GM11168 (cell line): ENCODE data around the gene CRYBA4.
"Not testable (repeated sequence)": the region's sequence is repeated elsewhere in the genome, so short reads cannot be mapped to it uniquely, and the experiment has no call there.

ENCODE experiments used
- in situ Hi-C: fragments of 300-500 bp; cut with MboI; formaldehyde crosslinking; loops from one replicate; pipeline ENCODE4 v1.12.0; 2022; ENCODE audit warnings: low sequenced_read_pairs; ENCODE audit not compliant: unreplicated experiment

CRYBA4 gene

DNA sequence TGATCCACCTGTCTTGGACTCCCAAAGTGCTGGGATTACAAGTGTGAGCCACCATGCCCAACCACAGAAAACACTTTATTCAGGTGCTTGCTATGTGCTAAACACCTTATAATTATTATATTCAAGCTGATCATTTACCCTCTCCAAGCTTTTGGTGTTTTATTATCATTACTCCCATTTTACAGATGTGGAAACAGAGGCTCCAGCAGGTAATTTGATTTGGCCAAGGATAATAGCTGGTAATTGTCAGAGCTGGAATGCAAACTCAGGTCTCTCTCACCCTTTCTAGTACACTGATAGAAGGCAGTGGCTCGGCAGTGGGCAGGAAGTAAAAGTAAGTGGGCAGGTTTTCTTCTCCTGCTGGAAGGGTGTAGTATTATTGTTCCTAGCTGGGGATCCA is 28.0 kb upstream of the CRYBA4 start:
- in situ Hi-C loops = no loop called here

DNA sequence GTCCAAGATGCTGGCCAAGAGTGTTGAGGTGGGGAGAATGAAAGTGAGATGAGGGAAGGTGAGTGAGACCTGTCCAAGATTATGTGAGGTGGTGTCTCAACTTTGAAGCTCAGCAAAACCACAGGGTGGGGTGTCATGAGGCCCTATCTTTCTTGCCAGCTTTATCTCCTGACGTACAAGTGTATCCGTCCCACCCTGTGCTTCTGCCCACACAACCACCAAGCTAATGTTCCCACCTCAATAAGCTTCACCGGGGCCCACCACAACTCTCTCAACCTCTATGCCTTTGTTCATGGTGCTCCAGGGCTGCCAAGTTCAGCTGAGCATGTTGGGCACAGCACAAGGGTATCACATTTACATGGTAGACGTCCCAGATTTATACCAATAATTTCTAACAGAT is 24.7 kb upstream of the CRYBA4 start:
- in situ Hi-C loops = no loop called here

DNA sequence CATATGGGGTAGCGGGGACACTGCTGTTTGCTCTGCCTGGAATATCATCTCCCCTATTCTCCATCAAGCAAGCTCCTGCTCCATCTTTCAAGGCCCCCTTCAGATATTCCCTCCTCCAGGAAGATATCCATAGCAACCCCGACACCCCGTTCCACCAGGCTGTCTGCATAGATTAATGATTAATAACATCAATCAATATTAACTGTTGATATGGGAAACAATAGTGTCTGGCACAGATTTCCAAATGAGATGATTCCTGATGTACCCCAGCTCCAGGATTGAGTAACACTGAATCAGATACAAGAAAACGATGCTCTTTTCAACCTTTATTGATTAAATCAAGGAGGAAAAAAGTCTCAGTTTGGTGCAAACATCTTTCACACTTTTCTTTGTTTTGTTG is 24.3 kb upstream of the CRYBA4 start:
- in situ Hi-C loops = no loop called here

GRCh38 chr22:26599505-26599904 is 22.3 kb upstream of the CRYBA4 start:
- in situ Hi-C loops = no loop called here

DNA sequence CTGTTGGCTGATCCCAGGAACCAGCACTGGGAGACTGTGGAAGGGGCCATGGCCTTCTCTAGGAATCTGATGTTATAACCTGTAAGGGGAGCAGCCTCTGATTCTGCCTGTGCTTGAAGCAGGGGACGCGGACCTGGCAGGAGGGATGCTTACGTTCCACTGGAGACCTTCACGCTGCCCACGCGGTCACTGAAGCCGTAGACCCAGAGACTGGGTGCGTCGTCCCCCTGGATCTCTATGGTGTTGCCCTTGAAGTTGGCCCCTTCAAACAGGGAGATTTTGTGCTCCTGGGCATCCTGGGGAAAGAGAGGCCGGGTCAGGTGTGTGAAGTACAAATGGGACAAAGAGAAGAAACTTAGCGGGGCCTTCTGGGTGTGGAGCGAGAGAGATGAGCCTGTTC is 20.0 kb upstream of the CRYBA4 start:
- in situ Hi-C loops = no loop called here

DNA sequence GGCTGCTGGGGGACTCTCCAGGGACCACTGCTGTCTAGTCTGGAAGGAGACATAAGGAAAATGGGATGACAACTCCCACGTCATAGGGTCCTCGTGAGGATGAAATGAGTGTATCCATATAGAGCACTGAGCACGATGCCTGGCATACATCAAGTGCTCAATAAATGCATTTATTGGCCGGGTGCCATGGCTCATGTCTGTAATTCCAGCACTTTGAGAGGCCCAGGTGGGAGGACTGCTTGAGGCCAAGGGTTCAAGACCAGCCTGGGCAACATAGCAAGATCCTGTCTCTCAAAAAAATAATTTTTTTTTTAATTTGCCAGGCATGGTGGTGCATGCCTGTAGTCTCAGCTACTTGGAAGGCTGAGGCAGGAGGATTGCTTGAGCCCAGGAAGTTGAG is 19.6 kb upstream of the CRYBA4 start:
- in situ Hi-C loops = no loop called here

- in situ Hi-C loops = no loop called here
Measured at GRCh38 chr22:26604368-26604767, 17.4 kb upstream of the CRYBA4 start.

DNA sequence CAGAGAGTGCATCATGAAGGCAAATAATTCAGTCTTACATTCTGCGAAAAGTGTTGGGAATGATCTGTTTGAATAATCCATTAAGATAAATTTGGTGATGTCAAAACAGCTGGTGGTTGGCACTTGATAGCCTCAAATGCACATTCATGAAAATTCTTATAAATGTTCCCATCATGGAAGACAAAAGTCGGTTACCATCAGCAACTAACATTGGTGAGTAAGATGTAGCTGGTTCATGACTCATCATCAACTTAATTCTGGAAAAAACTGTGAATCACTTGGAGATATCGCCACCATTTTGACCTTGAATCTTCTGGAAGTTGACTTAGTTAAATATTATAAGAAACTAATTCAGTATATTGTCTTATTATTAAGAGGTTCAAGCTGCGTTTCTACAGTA is 15.2 kb upstream of the CRYBA4 start:
- in situ Hi-C loops = no loop called here

DNA sequence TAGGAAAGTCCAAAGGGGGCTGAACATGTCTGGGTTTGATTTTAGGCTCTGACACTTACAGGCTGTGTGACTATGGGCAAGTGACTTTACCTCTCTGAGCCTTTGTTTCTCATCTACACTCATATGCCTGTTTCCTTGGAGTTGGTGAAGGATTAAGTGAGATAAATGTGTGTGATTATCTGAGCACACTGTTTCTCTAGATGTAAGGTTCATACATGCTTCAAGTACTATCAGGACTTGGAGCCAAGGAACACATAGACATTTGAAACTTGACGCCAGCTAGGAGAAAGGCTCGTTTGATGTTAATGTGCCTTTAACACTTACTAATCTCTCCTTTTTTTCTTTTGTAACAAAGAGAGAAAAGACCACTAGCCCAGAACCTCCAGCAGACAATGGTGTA is 13.6 kb upstream of the CRYBA4 start:
- in situ Hi-C loops = no loop called here

DNA sequence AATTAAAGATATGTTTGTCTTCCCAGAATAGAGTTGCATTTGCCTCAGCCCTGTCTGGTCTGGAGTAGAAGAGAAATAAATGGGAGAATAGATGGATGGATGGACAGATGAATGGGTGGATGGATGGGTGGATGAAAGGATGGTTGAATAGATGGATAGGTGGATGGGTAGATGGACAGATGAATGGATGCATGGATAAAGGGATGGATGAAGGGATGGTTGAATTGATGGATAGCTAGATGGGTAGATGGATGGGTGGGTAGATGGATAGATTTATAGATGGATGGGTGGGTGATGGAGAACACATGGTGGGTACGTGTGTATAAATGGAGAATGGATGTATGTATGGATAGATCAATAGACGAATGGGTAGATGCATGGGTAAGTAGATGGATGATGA is 12.5 kb upstream of the CRYBA4 start:
- in situ Hi-C loops = no loop called here

GRCh38 chr22:26610072-26610958 is 11.4 kb upstream of the CRYBA4 start:
- in situ Hi-C loops = no loop called here

- in situ Hi-C loops = no loop called here
Measured at GRCh38 chr22:26610996-26611395, 10.8 kb upstream of the CRYBA4 start.

DNA sequence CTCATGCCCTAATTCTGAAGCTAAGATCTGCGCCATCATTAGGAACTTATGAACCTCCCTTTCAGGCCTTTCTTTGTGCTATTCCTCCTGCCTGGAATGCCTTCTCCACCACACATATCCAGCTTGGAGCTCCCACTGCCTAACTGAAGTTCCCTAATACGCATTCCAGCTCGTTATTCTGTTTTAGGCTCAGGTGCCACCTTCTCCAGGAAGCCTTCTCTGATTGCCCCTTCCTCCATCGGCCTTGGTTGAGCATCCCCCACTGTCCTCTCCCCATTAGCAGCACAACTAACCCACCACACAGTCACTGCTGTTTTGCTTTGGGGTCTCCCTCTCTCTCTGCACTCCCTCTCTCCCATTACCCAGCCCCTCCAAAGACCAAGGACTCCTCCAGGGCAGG is 9.1 kb upstream of the CRYBA4 start:
- in situ Hi-C loops = no loop called here

GRCh38 chr22:26613753-26614152 is 8.0 kb upstream of the CRYBA4 start:
- in situ Hi-C loops = not testable (repeated sequence)

- in situ Hi-C loops = no loop called here
Measured at GRCh38 chr22:26614322-26614721, 7.4 kb upstream of the CRYBA4 start.

DNA sequence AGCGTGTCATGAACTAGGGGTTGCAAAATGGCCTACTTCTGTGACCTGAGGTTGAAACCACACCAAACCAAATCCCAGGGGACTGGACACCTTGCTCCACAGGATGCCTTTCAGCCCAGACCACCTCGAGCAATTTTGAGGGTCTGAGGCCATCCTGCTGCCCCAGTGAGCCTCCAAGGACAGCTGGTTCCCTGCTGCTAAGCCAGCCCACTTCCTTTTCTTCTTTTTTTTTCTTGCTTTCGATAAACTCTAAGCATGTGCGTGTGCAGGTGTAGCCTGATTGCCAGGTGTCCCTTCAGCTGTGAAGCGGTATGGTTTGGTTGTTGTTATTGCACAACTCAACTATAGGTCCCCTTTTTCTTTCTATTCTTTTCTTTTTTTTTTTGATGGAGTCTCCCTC is 6.6 kb upstream of the CRYBA4 start:
- in situ Hi-C loops = no loop called here

- in situ Hi-C loops = no loop called here
Measured at GRCh38 chr22:26615830-26616435, 5.8 kb upstream of the CRYBA4 start.

DNA sequence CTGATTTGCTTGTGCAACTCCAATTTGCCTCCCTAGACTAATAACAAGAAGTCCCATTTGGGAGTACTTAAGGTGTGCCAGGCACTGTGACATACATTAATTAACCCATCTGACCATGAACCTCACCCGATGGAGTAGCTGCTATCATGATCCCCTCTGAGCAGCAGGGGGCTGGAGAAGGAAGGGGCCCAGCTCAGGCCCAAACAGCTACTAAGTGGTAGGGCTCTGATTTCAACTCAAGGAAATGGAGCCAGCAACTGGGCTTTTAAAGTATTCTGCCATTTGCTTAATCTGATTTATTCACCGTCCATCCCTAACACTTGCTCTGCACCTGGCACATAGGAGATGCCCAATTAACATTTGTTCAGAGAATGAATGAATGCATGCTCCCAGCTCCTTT is 5.1 kb upstream of the CRYBA4 start:
- in situ Hi-C loops = no loop called here

DNA sequence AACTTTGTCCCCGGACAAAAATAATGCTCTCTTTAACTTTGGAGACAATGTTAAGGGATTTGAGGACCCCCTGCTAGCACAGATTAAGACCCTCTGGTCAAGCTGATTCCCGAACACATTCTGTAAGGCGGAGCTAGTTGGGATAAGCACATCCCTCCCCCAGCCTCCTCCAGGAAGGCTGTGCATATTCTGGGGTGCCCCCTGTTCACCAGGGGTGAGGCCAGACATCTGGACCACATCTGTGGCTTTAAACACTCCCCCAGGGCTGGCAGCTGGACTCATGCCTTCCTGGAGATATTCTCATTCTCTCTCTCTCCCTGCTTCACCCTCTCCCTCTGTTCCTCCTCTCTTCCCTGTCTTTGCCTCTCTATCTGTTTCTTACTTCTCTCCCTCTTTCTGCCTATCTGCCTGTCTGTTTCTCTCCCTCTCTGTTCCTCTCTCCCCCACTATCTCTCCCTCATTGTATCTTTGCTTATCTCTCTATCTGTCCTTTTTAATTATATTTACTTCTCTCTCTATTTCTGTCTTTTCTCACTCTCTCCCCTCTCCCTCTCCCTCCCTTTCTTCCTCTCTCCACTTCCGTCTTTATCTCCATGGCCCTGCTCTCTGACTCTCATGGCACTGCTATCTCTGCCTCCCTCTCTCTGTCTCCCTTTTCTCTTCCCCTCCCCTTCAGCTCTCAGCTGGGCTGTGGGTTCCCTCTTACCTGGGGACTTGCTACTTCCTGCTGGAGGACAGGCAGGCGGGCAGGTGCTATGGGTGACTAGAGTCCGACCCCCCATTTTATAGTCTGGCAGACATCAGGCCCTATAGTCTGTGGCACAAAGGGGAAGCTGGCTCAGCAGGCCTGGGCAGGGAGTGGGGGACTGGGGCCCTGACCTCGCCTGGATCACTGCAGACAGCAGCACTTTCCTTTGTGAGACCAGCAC is 4.2 kb upstream of the CRYBA4 start, which contains the start of gene CRYBB1:
CRYBB1 (minus strand) TSS at position 757 of the 929 bp plus-strand sequence. CDS start 1,708 bp downstream, outside the sequence.
- in situ Hi-C loops = no loop called here

DNA sequence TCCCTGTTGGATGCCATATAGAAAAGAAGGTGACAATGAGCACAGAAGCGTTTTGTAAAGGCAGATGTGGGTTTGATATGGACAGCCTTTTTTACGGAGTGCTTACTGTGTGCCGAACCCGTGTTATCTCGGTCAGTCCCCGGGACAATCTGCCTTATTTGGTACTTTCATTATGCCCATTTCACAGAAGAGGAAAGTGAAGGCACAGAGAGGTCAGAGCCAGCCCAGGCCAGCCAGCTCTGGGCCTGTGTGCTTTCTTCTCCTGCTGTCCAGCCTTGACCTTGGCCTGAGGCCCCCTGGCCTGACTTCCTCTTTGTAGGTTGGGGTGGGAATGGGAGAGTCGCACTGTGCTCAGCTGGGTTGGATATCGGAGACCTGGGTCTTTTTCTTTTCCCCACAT is 3.3 kb upstream of the CRYBA4 start:
- in situ Hi-C loops = no loop called here

DNA sequence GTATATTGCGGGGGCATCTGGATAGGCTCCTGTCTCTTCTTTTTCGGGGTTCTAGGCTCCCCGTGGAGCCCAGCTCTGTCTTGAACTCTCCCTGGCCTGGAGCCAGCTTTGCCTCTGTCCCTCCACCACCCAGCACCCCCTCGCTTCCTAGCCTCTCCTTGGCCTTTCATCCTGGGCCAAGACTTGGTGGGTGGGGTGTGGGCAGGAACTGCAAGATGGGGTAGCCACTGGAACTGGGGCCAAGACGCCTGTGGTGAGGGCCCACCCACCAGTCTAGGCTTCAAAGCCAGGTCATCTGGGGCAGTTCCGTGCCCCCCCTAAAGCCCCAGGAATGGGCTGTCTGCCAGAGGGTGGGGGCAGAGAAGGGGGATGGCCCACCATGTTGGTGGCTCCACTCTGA is 2.3 kb upstream of the CRYBA4 start:
- in situ Hi-C loops = no loop called here
